Colon (tissue), 2 donors: ENCODE results near the gene KIAA1549.
"Not testable (repeated sequence)": the region's sequence is repeated elsewhere in the genome, so short reads cannot be mapped to it uniquely, and the experiment has no call there.

ENCODE experiments used
- FAIRE-seq: peaks from 2 replicates; lab custom pipeline; 2012; peaks lifted over from hg19 to GRCh38; lab: Jason Lieb, UNC
- donor health status: control.
- donor health status: control.

KIAA1549 gene

DNA sequence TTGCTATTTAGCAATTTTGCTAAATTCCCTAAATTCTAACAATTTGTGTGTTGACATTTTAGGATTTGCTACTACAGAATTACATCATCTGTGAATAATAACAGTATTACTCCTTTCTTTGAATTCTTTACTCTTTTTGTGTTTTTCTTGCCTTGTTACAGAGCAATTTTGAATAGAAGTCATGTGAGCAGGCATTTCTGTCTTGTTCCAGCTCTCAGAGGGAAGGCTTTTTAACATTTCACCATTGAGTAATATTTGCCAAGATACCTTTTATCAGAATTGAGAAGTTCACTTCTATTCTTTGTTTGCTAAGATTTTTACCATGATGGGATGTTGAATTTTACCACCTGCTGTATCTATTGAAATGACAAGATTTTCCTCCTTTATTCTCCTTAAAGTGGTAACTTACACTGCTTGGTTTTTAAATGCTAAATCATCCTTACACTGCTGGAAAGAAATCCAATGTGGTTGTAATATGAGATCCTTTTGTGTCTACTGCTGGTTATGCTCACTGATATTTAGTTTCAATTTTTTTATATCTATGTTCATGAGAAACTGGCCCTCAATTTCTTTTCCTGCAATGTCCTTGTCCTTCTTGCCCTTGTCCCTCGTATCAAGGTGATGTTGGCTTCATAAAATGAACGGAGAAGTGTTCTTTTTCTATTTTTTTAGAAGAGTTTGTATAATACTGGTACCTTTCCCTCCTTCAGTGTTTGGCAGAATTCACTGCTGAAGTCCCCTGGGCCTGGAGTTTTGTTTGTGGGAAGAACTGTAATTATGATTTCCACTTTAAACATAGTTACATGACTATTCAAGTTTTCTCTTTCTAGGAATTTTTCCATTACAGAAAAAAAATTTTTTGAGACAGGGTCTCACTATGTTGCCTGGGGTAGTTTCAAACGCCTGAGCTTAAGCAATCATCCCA is 132.9 kb downstream of the KIAA1549 start:
- FAIRE-seq = no peak

DNA sequence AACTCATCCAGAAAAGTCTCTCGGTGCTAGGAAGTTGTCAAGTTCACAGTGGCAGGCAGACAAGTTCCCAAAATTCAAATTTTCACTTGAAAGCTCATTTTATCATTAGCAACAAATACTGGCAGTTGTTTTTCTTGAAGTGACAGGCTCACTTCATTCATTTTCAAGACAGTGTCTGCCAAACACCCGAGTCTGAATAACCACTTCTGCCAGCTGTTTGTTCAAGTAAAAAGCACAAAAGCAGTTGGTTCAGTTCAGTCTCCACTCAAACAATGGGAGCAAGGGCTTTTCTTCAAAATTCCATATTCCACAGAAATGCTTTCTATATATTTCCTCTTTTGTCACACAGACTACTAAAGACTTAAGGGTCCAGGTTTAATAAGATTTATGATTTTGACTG is 135.5 kb downstream of the KIAA1549 start:
- no peak for FAIRE-seq

DNA sequence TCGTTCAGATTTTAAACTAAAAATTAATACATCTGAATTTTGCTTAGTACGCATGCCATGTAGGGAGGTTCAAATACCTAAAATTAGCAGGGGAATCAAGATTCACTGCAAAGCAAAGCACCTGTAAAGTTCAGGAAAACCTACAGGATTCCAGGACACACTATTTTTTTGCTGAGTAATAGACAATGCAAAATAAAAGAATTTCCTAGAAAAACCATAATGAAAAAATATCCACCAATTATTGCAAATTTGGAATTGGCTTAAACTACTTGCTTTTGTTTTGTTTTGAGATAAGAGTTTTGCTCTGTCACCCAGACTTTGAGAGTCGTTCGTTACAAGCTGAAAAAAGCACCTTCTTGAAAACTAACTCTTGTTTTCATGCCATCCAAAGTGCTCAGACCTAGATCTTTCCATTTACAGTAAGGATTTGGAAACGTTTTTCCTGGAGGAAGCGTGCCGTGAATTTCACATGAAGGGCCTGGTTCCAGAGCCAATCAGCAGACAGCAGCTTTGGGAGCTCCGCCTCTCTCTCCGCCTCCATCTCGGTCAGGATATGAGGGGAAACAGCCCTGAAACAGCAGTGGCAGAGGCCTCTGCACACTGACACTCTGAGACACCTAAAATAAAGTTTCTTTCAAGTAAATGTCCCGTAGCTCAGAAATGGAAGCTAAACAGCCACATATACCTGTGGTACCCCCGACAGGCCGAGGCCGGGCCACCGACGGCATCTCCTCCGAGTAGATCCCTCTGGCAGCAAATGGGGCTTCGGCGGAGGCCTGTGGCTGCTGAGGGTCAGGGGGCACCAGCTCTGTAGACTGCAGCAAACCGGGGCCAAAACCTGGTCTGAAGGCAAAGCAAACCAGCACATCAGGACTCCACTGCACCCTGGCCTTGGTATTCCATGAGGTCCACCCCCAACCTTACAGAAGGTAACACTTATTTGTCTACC is 137.3 kb downstream of the KIAA1549 start:
- no peak for FAIRE-seq

DNA sequence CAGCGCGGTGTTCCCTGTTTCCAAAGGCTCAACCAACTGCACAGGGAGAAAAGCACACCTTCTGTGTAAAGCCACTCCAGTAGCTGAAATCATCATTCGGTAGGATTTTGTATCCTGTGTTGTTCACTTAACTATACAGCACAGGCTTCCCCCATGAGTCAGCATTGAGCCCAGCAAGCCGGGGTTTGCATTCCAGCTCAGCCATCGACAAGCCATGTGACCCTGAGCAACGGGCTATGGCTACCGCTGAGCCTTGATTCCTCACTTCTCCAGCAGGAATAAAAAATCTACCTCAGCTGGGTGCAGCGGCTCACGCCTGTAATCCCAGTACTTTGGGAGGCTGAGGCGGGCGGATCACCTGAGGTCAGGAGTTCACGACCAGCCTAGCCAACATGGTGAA is 139.1 kb downstream of the KIAA1549 start:
- FAIRE-seq = no peak

DNA sequence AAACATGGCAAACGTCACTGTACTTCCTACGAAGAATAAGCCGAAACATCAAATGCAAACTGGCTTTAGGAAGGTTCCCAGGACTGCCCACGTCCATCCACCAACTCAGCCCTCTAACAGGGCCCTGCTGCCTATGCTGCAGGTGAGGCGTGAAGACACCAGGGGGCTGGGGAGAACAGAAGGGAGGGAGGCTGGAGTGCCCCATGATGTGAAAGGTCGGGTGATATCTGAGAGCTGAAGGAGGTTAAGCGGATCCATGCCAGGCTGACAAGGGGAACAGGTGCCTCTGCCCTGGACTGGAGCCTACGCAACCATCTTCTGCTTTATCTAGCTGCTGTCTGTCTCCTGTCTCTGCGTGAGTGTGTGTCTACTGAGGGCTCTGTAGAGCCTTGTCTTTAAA is 143.0 kb downstream of the KIAA1549 start:
- no peak for FAIRE-seq

DNA sequence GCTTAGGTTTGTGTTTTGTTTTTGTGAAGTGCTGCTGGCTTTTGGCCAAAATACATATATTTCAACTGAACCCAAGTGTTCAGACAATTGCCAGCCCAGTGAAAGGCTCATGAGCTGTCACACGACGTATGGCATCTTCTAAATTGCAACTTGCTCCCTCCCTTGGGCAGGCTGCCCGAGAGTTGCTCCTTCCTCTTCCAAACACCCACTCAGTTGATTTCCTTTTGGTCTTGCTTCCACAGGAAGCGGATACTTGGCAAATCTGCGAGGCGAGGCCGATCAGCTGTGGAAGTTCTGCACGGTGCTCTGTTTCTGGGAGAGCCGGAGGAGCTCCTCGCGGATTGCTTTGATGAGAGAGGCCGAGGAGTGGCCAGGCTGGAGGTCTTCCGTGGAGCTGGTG is 143.6 kb downstream of the KIAA1549 start:
- FAIRE-seq = no peak

DNA sequence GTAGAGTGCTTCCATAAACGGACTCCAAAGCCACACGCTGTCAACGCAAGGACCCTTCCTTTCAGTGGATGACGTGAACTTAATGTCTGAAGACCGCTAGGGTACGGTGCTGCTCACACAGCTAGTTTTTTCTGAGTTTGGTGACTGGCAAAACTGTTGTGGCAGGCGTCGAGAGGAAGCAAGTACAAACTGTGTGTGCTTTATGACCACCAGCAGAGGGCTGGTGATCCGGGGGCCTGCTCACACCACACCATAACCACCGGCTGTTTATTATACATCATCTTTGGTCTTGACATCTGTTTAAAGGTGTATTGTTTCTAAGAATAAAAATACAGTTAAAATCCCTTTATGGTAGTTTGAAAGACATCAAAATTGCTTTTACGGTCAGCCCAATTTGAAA is 146.1 kb downstream of the KIAA1549 start:
- FAIRE-seq = no peak

DNA sequence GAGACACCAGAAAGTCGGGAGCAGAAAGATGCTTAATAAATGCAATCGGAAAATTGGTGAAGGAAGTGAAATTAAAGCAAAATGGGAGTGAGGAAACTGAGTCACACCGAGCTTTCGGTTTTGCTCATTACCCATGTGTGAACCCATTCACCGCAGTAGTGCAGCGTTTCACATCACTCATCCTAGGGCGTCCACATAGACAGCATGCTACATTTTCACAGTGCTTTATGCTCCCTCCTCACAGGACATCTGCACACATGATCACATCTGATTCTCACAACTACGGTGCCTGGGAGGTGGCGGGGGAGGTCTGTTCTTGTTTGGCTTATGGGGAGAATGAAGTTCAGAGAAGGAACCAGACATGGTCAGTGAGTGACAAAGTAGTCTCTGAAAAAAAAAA is 146.6 kb downstream of the KIAA1549 start:
- no peak for FAIRE-seq

DNA sequence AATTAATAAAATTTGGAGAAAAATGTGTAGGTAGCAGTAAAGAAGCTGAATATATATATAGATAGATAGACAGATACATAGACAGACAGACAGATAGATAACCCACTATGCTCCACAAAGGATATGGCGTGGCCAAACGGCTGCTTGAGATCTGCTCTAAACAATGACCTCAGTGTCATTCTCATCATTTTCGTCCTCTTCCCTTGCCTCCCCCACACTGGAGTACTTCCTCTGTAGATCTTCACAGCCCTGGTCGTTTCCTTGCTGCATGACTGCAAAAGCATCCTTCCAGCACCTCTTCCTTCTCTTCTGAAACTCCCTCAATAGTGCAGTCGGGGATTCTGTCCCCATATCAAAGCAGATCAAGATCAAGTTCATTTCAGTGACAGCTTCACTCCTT is 147.6 kb downstream of the KIAA1549 start:
- no peak for FAIRE-seq

DNA sequence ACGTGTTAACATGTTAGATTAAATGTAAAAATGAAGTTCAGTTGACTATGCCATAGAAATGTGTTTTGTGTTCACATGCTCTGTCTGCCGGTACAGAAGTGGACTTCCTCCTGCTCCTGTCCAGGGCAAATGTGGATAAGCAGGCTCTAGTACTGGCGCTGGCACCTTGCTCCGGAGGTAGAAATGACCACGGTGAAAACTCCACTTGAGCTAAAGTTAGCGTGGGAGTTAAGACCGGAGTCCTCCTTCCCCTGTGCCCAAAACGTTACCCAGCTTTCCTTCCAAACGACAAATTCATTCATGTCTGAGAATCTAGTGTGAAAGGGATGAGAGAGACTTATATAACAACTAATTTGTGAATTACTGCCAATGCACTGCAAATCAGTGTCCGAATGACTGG is 148.2 kb downstream of the KIAA1549 start:
- FAIRE-seq = no peak

DNA sequence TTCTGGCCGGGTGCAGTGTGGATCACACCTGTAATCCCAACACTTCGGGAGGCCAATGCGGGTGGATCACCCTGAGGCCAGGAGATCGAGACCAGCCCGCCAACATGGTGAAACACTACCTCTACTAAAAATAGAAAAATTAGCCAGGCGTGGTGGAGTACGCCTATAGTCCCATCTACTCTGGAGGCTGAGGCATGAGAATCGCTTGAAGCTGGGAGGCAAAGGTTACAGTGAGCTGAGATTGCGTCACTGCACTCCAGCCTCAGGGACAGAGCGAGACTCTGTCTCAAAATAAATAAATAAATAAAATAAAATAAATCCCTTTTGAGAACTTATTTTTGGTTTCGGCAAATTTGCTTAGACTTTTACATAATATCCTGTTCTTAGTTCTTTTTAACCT is 151.9 kb downstream of the KIAA1549 start:
- no peak for FAIRE-seq

DNA sequence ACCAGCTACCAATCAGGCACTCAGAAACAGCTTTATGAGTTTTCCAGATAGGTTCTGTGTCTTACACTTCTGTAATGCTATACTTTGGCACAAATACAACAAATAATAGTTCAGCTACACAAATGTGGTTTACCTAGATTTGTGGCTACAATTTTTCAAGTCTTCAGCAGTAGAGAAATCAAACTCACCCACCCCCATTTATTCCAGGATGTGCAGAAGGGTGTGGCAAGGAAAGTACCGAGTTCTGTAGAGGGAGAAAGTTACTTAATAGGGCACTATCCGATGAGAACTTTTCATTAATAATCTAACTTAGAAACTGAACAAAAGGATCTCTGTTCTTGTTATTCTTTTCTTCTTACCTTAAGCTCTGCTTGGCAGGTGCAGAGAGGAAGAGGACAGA is 152.9 kb downstream of the KIAA1549 start:
- FAIRE-seq = no peak

DNA sequence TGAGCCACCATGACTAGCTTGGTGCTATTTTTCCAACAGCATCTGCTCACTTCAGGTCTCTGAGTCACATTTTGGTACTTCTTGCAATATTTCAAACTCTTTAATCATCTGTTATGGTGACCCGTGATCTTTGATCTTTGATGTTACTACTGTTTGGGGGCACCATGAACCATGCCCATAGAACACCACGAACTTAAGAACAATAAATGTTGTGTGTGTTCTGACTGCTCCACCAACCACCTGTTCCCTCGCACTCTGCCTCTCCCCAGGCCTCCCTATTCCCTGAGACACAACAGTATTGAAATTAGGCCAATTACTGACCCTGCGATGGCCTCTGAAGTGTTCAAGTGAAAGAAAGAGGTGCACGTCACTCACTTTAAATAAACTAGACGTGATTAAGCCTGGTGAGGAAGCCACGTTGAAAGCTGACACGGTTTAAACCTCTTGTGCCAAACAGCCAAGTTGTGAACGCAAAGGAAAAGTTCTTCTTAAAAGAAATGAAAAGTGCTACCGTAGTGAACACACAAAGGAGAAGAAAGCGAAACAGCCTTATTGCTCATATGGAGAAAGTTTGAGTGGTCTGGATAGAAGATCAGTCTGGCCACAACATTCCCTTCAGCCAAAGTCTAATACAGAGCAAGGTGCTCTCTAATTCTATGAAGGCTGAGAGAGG is 156.0 kb downstream of the KIAA1549 start:
- no peak for FAIRE-seq

DNA sequence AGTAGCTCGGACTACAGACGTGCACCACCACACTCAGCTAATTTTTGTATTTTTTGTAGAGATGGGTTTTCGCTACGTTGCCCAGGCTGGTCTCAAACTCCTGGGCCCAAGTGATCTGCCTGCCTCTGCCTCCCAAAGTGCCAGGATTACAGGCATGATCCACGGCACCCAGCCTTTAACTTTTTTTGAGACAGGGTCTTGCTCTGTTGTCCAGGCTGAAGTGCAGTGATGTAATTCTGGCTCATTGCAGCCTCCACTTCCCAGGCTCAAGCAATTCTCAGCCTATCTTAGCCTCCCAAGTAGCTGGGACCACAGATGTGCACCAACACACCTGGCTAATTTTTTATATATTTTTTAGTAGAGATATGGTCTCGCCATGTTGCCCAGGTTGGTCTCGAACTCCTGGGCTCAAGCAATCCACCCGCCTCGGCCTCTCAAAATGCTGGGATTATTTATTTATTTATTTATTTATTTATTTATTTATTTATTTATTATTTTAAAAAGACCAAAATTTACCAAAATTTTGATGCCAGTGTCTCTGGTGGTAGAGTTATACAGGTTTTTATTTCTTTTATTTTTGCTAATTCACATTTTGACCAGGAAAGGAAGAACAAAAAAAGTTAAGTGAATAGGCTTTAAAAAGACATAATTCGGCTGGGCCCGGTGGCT is 158.2 kb downstream of the KIAA1549 start:
- no peak for FAIRE-seq

DNA sequence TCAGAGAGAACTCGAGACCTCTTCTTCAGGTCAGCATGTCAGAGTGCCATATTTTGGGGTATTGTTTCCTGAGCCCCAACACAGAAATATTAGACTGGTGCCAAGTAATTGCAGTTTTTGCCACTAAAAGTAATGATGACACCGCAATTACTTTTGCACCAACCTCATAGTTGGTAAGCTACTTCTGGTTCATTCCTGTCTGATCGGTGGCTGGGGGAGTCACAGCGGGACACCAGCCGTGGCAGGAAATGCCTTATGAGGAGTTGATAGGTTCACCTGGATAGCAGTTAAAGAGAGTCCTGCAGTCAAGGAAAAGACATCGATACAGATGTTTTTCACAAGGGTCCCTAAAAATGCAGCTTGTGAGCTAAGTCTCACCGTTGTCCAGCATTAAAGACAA is 159.3 kb downstream of the KIAA1549 start:
- no peak for FAIRE-seq

DNA sequence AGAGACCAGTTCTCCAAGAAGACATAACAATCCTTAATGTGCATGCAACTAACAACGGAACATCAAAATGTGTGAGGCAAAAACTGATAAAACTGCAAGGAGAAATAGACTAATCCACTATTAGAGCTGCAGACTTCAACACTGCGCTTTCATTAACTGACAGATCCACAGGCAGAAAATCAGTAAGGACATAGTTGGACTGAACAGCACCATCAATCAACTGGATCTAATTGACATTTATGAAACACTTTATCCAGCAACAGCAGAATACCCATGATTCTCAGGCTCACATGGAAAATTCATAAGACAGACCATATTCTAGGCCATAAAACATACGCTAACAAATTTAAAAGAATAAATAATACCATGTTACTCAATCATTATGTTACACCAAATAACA is 161.6 kb downstream of the KIAA1549 start:
- no peak for FAIRE-seq

DNA sequence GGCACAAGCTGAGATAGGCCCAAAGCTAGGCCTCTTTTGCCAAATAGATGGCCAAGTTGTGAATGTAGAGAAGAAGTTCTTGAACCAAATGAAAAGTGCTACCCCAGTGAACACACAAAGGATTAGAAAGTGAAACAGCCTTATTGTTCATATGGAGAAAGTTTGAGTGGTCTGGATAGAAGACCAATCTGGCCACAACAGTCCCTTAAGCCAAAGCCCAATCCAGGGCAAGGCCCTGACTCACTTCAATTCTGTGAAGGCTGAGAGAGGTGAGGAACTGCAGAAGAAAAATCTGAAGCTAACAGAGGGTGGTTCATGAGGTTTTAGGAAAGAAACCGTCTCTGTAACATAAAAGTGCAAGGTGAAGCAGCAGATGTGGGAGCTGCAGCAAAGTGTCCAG is 164.5 kb downstream of the KIAA1549 start:
- FAIRE-seq = no peak

DNA sequence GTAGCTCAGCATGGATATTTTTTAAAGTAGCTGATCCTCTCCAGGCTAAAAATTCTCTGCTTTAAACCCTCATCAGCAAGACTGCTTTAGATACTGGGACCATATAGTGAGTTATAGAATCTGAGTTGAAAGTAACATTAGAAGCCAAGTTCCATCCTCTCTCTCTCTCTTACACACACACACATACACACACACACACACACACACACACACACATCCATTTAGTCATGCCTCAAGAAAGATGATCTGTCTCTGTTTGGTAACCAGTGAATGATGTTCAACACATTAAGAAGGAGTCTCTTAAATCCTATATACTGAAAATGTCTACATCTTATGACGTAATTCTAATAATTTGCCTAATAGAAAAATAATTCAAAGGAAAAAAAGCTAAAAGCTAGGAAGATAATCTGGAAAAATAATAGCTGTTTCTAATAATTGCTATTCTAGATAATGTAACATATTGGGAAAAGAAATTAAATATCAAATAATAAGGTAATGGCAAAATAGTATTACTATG is 166.3 kb downstream of the KIAA1549 start:
- peak; percentile 21 for FAIRE-seq

DNA sequence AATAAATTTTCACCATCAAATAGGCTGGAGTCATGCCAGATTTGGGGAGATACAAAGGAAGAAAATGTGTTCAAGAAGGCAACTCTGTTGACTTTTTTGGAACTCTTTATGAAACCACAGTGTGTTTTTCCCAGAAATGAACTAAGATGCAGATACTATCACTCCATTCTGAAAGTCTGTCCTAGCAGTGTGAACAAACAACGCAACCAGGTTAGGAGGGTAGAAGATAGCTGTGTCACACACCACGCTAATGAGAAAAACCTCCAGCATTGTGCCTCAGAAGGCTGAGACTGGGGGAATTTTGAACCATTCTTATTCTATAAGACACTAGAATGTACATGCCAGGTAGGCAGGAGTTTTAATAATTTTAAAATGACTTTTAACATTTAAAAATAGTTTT is 167.2 kb downstream of the KIAA1549 start:
- no peak for FAIRE-seq

DNA sequence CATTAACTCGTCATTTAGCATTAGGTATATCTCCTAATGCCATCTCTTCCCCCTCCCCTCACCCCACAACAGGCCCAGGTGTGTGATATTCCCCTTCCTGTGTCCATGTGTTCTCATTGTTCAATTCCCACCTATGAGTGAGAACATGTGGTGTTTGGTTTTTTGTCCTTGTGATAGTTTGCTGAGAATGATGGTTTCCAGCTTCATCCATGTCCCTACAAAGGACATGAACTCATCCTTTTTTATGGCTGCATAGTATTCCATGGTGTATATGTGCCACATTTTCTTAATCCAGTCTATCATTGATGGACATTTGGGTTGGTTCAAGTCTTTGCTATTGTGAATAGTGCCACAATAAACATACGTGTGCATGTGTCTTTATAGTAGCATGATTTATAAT is 169.9 kb downstream of the KIAA1549 start:
- FAIRE-seq = not testable (repeated sequence)

DNA sequence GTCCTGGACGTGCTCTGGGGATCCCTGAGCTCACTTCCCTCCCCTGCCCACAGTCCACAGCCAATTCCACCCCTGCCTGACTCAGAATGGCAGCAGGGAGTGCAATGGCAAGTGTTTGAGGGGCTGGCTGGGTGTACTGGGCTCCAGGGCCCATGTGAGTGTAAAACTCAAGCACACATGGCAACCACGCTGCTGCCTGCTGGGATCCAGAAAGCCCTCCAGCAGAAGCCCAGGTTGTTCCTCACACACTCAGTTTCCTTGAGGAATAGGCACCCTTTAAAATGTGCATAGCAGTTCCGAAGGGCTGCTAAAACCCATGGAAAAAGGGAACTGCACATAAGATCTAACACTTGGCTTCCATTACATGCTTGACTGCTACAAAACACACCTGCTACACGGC is 171.8 kb downstream of the KIAA1549 start:
- no peak for FAIRE-seq

DNA sequence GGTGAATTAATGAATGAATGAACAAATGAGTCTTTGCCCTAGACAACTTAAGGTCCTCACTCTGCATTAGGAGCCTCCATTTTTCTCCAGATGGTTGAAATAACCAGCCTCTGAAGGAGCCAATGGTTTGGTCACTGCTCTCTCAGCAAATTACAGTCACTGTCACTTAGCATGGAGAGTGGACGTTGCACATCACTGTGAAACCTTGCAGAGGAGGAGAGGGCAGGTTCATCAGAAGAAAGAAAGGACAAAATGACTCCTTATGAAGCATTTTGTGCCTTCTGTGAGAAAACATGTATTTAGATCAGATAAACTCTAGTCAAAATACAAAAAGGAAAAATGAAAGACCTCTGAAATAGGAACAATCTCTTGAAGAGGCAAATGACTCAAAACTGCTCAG is 176.6 kb downstream of the KIAA1549 start:
- FAIRE-seq = no peak
